GM23338 (cell line): Measurements from ENCODE around the gene MYRF. TPM values are rescaled to one million over a fixed set of nuclear protein-coding genes. Genes with fewer than 3 reads are reported as not detected.
A peak's percentile ranks its signal among the peaks of the same experiment; 100 is the strongest.

ENCODE experiments used
- ATAC-seq: fragments of 200-7000 bp; cut with Tn5 transposase; 3 replicates; pipeline ENCODE4 v1.9.1; 2020
- DNase-seq: peaks from one replicate; pipeline ENCODE4 v3.0.0-alpha.2; 2015; ENCODE audit warnings: low spot score
- H2AFZ ChIP-seq: fragments of 200-600 bp; sonication (generic); 2 replicates; pipeline ENCODE4 v1.8.0; 2016; ENCODE audit warnings: antibody characterized with exemption, mild to moderate bottlenecking, moderate library complexity
- H3F3A ChIP-seq: fragments of 200-600 bp; sonication (generic); replicated peaks from 2 replicates; pipeline ENCODE4 v1.8.0; 2017; ENCODE audit warnings: antibody characterized with exemption, mixed run types, low read depth
- H3K27ac ChIP-seq: fragments of 200-600 bp; sonication (generic); 2 replicates; pipeline ENCODE4 v1.6.1; 2016; ENCODE audit warnings: low read depth
- H3K27me3 ChIP-seq: fragments of 200-600 bp; sonication (generic); 2 replicates; pipeline ENCODE4 v1.8.0; 2016; ENCODE audit warnings: mild to moderate bottlenecking, mixed run types, moderate library complexity; ENCODE audit not compliant: insufficient read depth
- H3K36me3 ChIP-seq: fragments of 200-600 bp; sonication (generic); 2 replicates; pipeline ENCODE4 v1.8.0; 2016; ENCODE audit warnings: mild to moderate bottlenecking; ENCODE audit not compliant: insufficient read depth
- H3K4me1 ChIP-seq: fragments of 200-600 bp; sonication (generic); 2 replicates; pipeline ENCODE4 v1.8.0; 2016; ENCODE audit warnings: mild to moderate bottlenecking, moderate library complexity; ENCODE audit not compliant: insufficient read depth
- H3K4me2 ChIP-seq: fragments of 200-600 bp; sonication (generic); 2 replicates; pipeline ENCODE4 v1.7.1; 2017; ENCODE audit warnings: mixed run types
- H3K4me3 ChIP-seq: fragments of 200-600 bp; sonication (generic); 2 replicates; pipeline ENCODE4 v1.6.1; 2016; ENCODE audit warnings: mixed run types
- H3K79me2 ChIP-seq: fragments of 200-600 bp; sonication (generic); replicated peaks from 2 replicates; pipeline ENCODE4 v1.8.0; 2017; ENCODE audit warnings: mild to moderate bottlenecking; ENCODE audit not compliant: insufficient read depth
- H3K9me2 ChIP-seq: fragments of 200-600 bp; sonication (generic); 2 replicates; pipeline ENCODE4 v1.8.0; 2017; ENCODE audit not compliant: insufficient read depth
- H4K20me1 ChIP-seq: fragments of 200-600 bp; sonication (generic); replicated peaks from 2 replicates; pipeline ENCODE4 v1.8.0; 2017; ENCODE audit warnings: mild to moderate bottlenecking; ENCODE audit not compliant: insufficient read depth
- H3K27ac Mint-ChIP-seq: 2 replicates; pipeline ENCODE4 v1.8.0; 2020; ENCODE audit warnings: inconsistent platforms, mild to moderate bottlenecking, moderate library complexity, mixed read lengths
- H3K27me3 Mint-ChIP-seq: 3 replicates; pipeline ENCODE4 v1.8.0; 2022; ENCODE audit warnings: low read depth, mild to moderate bottlenecking, moderate library complexity, mixed read lengths, inconsistent platforms; ENCODE audit not compliant: insufficient read depth, poor library complexity
- H3K36me3 Mint-ChIP-seq: 3 replicates; pipeline ENCODE4 v1.8.0; 2021; ENCODE audit warnings: low read depth, mild to moderate bottlenecking, inconsistent platforms, moderate library complexity, mixed read lengths
- H3K4me1 Mint-ChIP-seq: 3 replicates; pipeline ENCODE4 v1.8.0; 2020; ENCODE audit warnings: mild to moderate bottlenecking, inconsistent platforms, mixed read lengths
- H3K4me3 Mint-ChIP-seq: 3 replicates; pipeline ENCODE4 v1.8.0; 2021; ENCODE audit warnings: moderate library complexity, mild to moderate bottlenecking, inconsistent platforms, mixed read lengths
- H3K9me3 Mint-ChIP-seq: 3 replicates; pipeline ENCODE4 v1.8.0; 2020; ENCODE audit warnings: moderate library complexity, mild to moderate bottlenecking, inconsistent platforms, mixed read lengths
- CREB1 ChIP-seq: fragments of 250-450 bp; sonication (Bioruptor Pico); IDR thresholded peaks from 2 replicates; pipeline ENCODE4 v1.5.0; 2020; ENCODE audit warnings: low read depth, mild to moderate bottlenecking, moderate library complexity
- EZH2 ChIP-seq: fragments of 200-600 bp; sonication (generic); IDR thresholded peaks from one replicate; pipeline ENCODE4 v1.8.0; 2017; ENCODE audit warnings: antibody characterized with exemption, mild to moderate bottlenecking, low read depth; ENCODE audit not compliant: unreplicated experiment
- EZH2phosphoT487 ChIP-seq: fragments of 200-600 bp; sonication (generic); IDR thresholded peaks from one replicate; pipeline ENCODE4 v1.8.1; 2018; ENCODE audit warnings: antibody characterized with exemption; ENCODE audit not compliant: unreplicated experiment
- JUNB ChIP-seq: IDR thresholded peaks from one replicate; pipeline ENCODE4 v1.6.1; 2016; ENCODE audit warnings: antibody characterized with exemption; ENCODE audit not compliant: unreplicated experiment
- NANOG ChIP-seq: IDR thresholded peaks from 2 replicates; pipeline ENCODE4 v1.6.1; 2016; ENCODE audit warnings: antibody characterized with exemption, borderline replicate concordance
- STAT1 ChIP-seq: IDR thresholded peaks from one replicate; pipeline ENCODE4 v1.6.1; 2016; ENCODE audit warnings: antibody characterized with exemption; ENCODE audit not compliant: unreplicated experiment
- ZNF114 ChIP-seq: fragments of 250-450 bp; sonication (Bioruptor Pico); IDR thresholded peaks from 2 replicates; pipeline ENCODE4 v1.5.0; 2020; ENCODE audit warnings: mild to moderate bottlenecking, moderate library complexity
- ZNF331 ChIP-seq: fragments of 250-450 bp; sonication (Bioruptor Pico); IDR thresholded peaks from 2 replicates; pipeline ENCODE4 v1.5.0; 2020; ENCODE audit warnings: low read depth, mild to moderate bottlenecking, moderate library complexity
- polyA plus RNA-seq: library from polyadenylated mRNA; unstranded; fragments of >200 nt; fragmentation: Nextera tagmentation; extraction: Ambion mirVana; gene quantifications from 2 replicates; pipeline ENCODE4 v1.2.1, GENCODE V29; 2016
- total RNA-seq: library from RNA; depleted of rRNA; stranded (reverse); fragments of >200 nt; shearing (Covaris generic); gene quantifications from 2 replicates; pipeline ENCODE4 v1.2.3, GENCODE V29; 2014
- TF ChIP-seq, protein P1 (sequence below): fragments of 250-450 bp; sonication (Bioruptor Pico); IDR thresholded peaks from 2 replicates; pipeline ENCODE4 v1.5.0; 2020; ENCODE audit warnings: mild to moderate bottlenecking, moderate library complexity
- TF ChIP-seq, protein P2 (sequence below), 2 experiments: fragments of 200-600 bp in 1 of 2; sonication (generic) in 1 of 2; conservative IDR thresholded peaks; 2 replicates each; pipeline versions ENCODE4 v1.5.1 to v1.6.1; 2016 to 2017; ENCODE audit warnings: antibody characterized with exemption in 2 of 2, low read depth in 2 of 2, mild to moderate bottlenecking in 2 of 2, moderate library complexity in 1 of 2
- TF ChIP-seq, protein P3 (sequence below): IDR thresholded peaks from one replicate; pipeline ENCODE4 v1.6.1; 2018; ENCODE audit warnings: antibody characterized with exemption; ENCODE audit not compliant: unreplicated experiment
- TF ChIP-seq, protein P4 (sequence below): IDR thresholded peaks from 2 replicates; pipeline ENCODE4 v1.6.1; 2016; ENCODE audit warnings: antibody characterized with exemption

MYRF gene
- total and polyA plus RNA-seq, 2 experiments from 2014 or later, result 1.9 to 5.5 TPM

DNA sequence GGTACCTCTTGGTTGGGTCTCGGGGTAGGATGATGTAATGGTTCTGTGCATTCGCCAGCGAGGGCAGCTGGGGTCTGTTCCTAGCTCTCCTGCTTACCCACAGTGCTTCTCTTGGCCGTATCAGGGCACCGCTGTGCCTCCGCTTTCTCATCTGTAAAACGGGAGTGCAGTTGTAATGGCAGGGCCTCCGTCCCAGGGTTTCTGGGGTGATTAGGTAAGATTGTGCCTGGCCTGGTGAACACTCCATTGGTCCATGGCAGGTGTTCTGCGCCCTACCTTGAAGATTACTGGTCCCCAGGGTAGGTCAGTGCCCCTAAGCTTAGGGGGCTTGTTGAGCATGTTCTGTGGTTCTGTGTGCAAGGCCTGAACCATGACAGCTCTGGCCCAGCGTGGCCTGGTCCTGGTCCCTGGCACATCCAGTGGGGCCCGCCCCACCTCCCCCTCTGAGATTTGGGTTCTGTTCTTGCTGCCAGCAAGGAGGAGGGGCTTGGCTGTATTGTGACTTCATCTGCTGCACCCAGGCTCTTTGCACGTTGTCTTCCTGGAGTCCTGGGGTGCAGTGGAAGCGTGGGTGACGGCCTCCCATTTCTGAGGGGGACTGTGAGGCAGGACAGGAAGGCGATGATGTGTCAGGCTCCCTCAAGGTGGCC lies 4.9 kb downstream of the MYRF start:
- no peaks in the 10 kb centered on the region for H3K79me2 ChIP-seq
- H3K27ac Mint-ChIP-seq, result 0 out of 2 replicates have a peak overlapping the region, but pooled peaks have one; percentile 9
- no peak overlapping the region for H3K27ac ChIP-seq
- no peaks in the 10 kb centered on the region for H4K20me1 ChIP-seq
- peaks cover 17% of the 10 kb centered on the region for H3K27me3 ChIP-seq
- no peaks in the 10 kb centered on the region for H3K36me3 ChIP-seq
- H3F3A ChIP-seq, result no peaks in the 10 kb centered on the region
- DNase-seq (no peak), ATAC-seq (no peak)
- no peak overlapping the region for H3K4me2 ChIP-seq
- no peaks in the 10 kb centered on the region for H3K36me3 Mint-ChIP-seq
- TF ChIP-seq, protein P1, sequence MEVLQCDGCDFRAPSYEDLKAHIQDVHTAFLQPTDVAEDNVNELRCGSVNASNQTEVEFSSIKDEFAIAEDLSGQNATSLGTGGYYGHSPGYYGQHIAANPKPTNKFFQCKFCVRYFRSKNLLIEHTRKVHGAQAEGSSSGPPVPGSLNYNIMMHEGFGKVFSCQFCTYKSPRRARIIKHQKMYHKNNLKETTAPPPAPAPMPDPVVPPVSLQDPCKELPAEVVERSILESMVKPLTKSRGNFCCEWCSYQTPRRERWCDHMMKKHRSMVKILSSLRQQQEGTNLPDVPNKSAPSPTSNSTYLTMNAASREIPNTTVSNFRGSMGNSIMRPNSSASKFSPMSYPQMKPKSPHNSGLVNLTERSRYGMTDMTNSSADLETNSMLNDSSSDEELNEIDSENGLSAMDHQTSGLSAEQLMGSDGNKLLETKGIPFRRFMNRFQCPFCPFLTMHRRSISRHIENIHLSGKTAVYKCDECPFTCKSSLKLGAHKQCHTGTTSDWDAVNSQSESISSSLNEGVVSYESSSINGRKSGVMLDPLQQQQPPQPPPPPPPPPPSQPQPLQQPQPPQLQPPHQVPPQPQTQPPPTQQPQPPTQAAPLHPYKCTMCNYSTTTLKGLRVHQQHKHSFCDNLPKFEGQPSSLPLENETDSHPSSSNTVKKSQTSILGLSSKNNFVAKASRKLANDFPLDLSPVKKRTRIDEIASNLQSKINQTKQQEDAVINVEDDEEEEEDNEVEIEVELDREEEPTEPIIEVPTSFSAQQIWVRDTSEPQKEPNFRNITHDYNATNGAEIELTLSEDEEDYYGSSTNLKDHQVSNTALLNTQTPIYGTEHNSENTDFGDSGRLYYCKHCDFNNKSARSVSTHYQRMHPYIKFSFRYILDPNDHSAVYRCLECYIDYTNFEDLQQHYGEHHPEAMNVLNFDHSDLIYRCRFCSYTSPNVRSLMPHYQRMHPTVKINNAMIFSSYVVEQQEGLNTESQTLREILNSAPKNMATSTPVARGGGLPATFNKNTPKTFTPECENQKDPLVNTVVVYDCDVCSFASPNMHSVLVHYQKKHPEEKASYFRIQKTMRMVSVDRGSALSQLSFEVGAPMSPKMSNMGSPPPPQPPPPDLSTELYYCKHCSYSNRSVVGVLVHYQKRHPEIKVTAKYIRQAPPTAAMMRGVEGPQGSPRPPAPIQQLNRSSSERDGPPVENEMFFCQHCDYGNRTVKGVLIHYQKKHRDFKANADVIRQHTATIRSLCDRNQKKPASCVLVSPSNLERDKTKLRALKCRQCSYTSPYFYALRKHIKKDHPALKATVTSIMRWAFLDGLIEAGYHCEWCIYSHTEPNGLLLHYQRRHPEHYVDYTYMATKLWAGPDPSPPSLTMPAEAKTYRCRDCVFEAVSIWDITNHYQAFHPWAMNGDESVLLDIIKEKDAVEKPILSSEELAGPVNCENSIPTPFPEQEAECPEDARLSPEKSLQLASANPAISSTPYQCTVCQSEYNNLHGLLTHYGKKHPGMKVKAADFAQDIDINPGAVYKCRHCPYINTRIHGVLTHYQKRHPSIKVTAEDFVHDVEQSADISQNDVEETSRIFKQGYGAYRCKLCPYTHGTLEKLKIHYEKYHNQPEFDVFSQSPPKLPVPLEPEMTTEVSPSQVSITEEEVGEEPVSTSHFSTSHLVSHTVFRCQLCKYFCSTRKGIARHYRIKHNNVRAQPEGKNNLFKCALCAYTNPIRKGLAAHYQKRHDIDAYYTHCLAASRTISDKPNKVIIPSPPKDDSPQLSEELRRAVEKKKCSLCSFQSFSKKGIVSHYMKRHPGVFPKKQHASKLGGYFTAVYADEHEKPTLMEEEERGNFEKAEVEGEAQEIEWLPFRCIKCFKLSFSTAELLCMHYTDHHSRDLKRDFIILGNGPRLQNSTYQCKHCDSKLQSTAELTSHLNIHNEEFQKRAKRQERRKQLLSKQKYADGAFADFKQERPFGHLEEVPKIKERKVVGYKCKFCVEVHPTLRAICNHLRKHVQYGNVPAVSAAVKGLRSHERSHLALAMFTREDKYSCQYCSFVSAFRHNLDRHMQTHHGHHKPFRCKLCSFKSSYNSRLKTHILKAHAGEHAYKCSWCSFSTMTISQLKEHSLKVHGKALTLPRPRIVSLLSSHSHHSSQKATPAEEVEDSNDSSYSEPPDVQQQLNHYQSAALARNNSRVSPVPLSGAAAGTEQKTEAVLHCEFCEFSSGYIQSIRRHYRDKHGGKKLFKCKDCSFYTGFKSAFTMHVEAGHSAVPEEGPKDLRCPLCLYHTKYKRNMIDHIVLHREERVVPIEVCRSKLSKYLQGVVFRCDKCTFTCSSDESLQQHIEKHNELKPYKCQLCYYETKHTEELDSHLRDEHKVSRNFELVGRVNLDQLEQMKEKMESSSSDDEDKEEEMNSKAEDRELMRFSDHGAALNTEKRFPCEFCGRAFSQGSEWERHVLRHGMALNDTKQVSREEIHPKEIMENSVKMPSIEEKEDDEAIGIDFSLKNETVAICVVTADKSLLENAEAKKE, result no peak
- TF ChIP-seq ZNF114 (CRISPR knock-in tag) (no peak), EZH2 (no peak), EZH2phosphoT487 (no peak), STAT1 (no peak), CREB1 (no peak), NANOG (no peak), ZNF331 (no peak), JUNB (no peak)
- TF ChIP-seq, protein P2, sequence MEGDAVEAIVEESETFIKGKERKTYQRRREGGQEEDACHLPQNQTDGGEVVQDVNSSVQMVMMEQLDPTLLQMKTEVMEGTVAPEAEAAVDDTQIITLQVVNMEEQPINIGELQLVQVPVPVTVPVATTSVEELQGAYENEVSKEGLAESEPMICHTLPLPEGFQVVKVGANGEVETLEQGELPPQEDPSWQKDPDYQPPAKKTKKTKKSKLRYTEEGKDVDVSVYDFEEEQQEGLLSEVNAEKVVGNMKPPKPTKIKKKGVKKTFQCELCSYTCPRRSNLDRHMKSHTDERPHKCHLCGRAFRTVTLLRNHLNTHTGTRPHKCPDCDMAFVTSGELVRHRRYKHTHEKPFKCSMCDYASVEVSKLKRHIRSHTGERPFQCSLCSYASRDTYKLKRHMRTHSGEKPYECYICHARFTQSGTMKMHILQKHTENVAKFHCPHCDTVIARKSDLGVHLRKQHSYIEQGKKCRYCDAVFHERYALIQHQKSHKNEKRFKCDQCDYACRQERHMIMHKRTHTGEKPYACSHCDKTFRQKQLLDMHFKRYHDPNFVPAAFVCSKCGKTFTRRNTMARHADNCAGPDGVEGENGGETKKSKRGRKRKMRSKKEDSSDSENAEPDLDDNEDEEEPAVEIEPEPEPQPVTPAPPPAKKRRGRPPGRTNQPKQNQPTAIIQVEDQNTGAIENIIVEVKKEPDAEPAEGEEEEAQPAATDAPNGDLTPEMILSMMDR (conservative IDR thresholded peaks at IDR 0.05; ENCODE audit: low read depth in 2 of 2), result no peak
- TF ChIP-seq, protein P3, sequence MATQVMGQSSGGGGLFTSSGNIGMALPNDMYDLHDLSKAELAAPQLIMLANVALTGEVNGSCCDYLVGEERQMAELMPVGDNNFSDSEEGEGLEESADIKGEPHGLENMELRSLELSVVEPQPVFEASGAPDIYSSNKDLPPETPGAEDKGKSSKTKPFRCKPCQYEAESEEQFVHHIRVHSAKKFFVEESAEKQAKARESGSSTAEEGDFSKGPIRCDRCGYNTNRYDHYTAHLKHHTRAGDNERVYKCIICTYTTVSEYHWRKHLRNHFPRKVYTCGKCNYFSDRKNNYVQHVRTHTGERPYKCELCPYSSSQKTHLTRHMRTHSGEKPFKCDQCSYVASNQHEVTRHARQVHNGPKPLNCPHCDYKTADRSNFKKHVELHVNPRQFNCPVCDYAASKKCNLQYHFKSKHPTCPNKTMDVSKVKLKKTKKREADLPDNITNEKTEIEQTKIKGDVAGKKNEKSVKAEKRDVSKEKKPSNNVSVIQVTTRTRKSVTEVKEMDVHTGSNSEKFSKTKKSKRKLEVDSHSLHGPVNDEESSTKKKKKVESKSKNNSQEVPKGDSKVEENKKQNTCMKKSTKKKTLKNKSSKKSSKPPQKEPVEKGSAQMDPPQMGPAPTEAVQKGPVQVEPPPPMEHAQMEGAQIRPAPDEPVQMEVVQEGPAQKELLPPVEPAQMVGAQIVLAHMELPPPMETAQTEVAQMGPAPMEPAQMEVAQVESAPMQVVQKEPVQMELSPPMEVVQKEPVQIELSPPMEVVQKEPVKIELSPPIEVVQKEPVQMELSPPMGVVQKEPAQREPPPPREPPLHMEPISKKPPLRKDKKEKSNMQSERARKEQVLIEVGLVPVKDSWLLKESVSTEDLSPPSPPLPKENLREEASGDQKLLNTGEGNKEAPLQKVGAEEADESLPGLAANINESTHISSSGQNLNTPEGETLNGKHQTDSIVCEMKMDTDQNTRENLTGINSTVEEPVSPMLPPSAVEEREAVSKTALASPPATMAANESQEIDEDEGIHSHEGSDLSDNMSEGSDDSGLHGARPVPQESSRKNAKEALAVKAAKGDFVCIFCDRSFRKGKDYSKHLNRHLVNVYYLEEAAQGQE, result no peak
- TF ChIP-seq, protein P4, sequence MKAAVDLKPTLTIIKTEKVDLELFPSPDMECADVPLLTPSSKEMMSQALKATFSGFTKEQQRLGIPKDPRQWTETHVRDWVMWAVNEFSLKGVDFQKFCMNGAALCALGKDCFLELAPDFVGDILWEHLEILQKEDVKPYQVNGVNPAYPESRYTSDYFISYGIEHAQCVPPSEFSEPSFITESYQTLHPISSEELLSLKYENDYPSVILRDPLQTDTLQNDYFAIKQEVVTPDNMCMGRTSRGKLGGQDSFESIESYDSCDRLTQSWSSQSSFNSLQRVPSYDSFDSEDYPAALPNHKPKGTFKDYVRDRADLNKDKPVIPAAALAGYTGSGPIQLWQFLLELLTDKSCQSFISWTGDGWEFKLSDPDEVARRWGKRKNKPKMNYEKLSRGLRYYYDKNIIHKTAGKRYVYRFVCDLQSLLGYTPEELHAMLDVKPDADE, result no peak
- no peak overlapping the region for H2AFZ ChIP-seq
- peaks cover 33% of the 10 kb centered on the region for H3K4me1 Mint-ChIP-seq
- H3K4me1 ChIP-seq, result peaks cover 16% of the 10 kb centered on the region; the same call in 1 of the 2 replicates
- no peaks in the 10 kb centered on the region for H3K9me3 Mint-ChIP-seq
- no peaks in the 10 kb centered on the region for H3K9me2 ChIP-seq
- no peak overlapping the region; the same call in 2 of the 3 replicates for H3K4me3 Mint-ChIP-seq
- H3K4me3 ChIP-seq, result no peak overlapping the region
- H3K27me3 Mint-ChIP-seq, result peaks cover 24% of the 10 kb centered on the region
